GM12878 (cell line): ENCODE data around the gene PCDHGB2. TPM values are rescaled to one million over a fixed set of nuclear protein-coding genes. Genes with fewer than 3 reads are reported as not detected.

ENCODE experiments used
- BRCA1 ChIP-seq: IDR thresholded peaks from 2 replicates; pipeline ENCODE4 v1.6.1; 2011; ENCODE audit warnings: low read depth, low read length, improper control_type of control experiment
- ESRRA ChIP-seq: IDR thresholded peaks from 2 replicates; pipeline ENCODE4 v1.6.1; 2012; ENCODE audit warnings: mild to moderate bottlenecking, low read length, improper control_type of control experiment
- HSF1 ChIP-seq: fragments of 150-350 bp; IDR thresholded peaks from 2 replicates; pipeline ENCODE4 v1.6.1; 2014; ENCODE audit warnings: mild to moderate bottlenecking, low read depth, low read length
- MEF2A ChIP-seq: IDR thresholded peaks from 2 replicates; pipeline ENCODE4 v1.6.1; 2011; ENCODE audit warnings: low read depth, mild to moderate bottlenecking, low read length, moderate library complexity; ENCODE audit not compliant: insufficient read depth
- NFYB ChIP-seq: IDR thresholded peaks from 2 replicates; pipeline ENCODE4 v1.6.1; 2011; ENCODE audit warnings: low read depth, mild to moderate bottlenecking, low read length, improper control_type of control experiment, moderate library complexity; ENCODE audit not compliant: insufficient read depth
- POLR2A ChIP-seq: IDR thresholded peaks from 2 replicates; pipeline ENCODE4 v1.6.1; 2011; ENCODE audit warnings: low read depth, mild to moderate bottlenecking, low read length
- SIN3A ChIP-seq: IDR thresholded peaks from 2 replicates; pipeline ENCODE4 v1.6.1; 2012; ENCODE audit warnings: low read depth, low read length, improper control_type of control experiment
- SIX5 ChIP-seq: IDR thresholded peaks from 2 replicates; pipeline ENCODE4 v1.6.1; 2011; ENCODE audit warnings: mild to moderate bottlenecking, low read depth, low read length, moderate library complexity; ENCODE audit not compliant: severe bottlenecking
- SMARCA5 ChIP-seq: fragments of 450-650 bp; IDR thresholded peaks from 2 replicates; pipeline ENCODE4 v1.6.1; 2017; ENCODE audit warnings: mild to moderate bottlenecking
- TCF7 ChIP-seq: IDR thresholded peaks from 2 replicates; pipeline ENCODE4 v1.6.1; 2014; ENCODE audit warnings: antibody characterized with exemption, borderline replicate concordance
- ZBED1 ChIP-seq: IDR thresholded peaks from 2 replicates; pipeline ENCODE4 v1.6.1; 2016; ENCODE audit warnings: borderline replicate concordance
- ZBTB40 ChIP-seq: fragments of 450-650 bp; IDR thresholded peaks from 2 replicates; pipeline ENCODE4 v1.6.1; 2016; ENCODE audit warnings: mild to moderate bottlenecking, moderate library complexity, borderline replicate concordance
- ZNF24 ChIP-seq: fragments of 450-650 bp; IDR thresholded peaks from 2 replicates; pipeline ENCODE4 v1.6.1; 2017; ENCODE audit warnings: antibody characterized with exemption, mild to moderate bottlenecking
- ZSCAN29 ChIP-seq: fragments of 450-650 bp; IDR thresholded peaks from 2 replicates; pipeline ENCODE4 v1.6.1; 2017; ENCODE audit warnings: mild to moderate bottlenecking, moderate library complexity
- ZZZ3 ChIP-seq: IDR thresholded peaks from 2 replicates; pipeline ENCODE4 v1.6.1; 2011; ENCODE audit warnings: low read depth; ENCODE audit not compliant: control insufficient read depth, insufficient read length
- polyA plus RNA-seq, 11 experiments: library from polyadenylated mRNA; depleted of rRNA in 4 of 11; unstranded in 6 of 11; stranded (reverse) in 5 of 11; fragments of >200 nt; fragmentation: Nextera tagmentation in 4 of 11; fragmentation: Illumina TruSeq in 1 of 11; extraction: Ambion mirVana in 4 of 11; extraction: Trizol in 1 of 11; gene quantifications; 1 replicate in 1 of 11; 2 replicates in 10 of 11; pipeline versions ENCODE4 v1.2.1 to v1.2.3, GENCODE V29; 2011 to 2016; ENCODE audit warnings: inconsistent platforms in 2 of 11, missing spikeins in 2 of 11, low read depth in 1 of 11
- total RNA-seq, 4 experiments: library from RNA; depleted of rRNA in 3 of 4; stranded (reverse); fragments of >200 nt in 3 of 4; fragmentation: Illumina TruSeq in 1 of 4; extraction: Trizol in 1 of 4; gene quantifications; 2 replicates each; pipeline versions ENCODE4 v1.2.1 to v1.2.3, GENCODE V29; 2013 to 2021

The PCDHGB2 gene
- total and polyA plus RNA-seq, 10 of the 15 experiments (the other 5 are each of a cell fraction or from before 2014, with no cell fraction given) = 0.06 to 0.38 (median 0.19) TPM; not detected in 2

GRCh38 chr5:141369994-141370848 is 10.4 kb downstream of the PCDHGB2 start, which contains the start of gene PCDHGB3 (continued):
- no peak for TF ChIP-seq ZBTB40
- TF ChIP-seq SMARCA5 = no peak
- no peak for TF ChIP-seq ESRRA
- no peak for TF ChIP-seq ZBED1
- TF ChIP-seq NFYB = no peak
- TF ChIP-seq BRCA1 = no peak
- no peak for TF ChIP-seq POLR2A
- TF ChIP-seq HSF1 = no peak
- TF ChIP-seq SIN3A = no peak
- no peak for TF ChIP-seq SIX5
- peak; percentile 79; the same call in 1 of the 2 replicates for TF ChIP-seq ZSCAN29
- no peak for TF ChIP-seq MEF2A
- no peak for TF ChIP-seq ZNF24
- no peak for TF ChIP-seq ZZZ3
- TF ChIP-seq TCF7 = no peak
